Stimulated activated CD4-positive, alpha-beta T cell treated with anti-CD3 and anti-CD28 coated beads, Interleukin-2, amount 100 ng/mL, for 4 hours (primary cell): ENCODE data around the gene KIF1A.
"Not testable (repeated sequence)": the region's sequence is repeated elsewhere in the genome, so short reads cannot be mapped to it uniquely, and the experiment has no call there.

Source experiments
- DNase-seq: peaks from one replicate; pipeline ENCODE4 v3.0.0-alpha.2; 2020; ENCODE audit warnings: low read depth

Gene KIF1A

DNA sequence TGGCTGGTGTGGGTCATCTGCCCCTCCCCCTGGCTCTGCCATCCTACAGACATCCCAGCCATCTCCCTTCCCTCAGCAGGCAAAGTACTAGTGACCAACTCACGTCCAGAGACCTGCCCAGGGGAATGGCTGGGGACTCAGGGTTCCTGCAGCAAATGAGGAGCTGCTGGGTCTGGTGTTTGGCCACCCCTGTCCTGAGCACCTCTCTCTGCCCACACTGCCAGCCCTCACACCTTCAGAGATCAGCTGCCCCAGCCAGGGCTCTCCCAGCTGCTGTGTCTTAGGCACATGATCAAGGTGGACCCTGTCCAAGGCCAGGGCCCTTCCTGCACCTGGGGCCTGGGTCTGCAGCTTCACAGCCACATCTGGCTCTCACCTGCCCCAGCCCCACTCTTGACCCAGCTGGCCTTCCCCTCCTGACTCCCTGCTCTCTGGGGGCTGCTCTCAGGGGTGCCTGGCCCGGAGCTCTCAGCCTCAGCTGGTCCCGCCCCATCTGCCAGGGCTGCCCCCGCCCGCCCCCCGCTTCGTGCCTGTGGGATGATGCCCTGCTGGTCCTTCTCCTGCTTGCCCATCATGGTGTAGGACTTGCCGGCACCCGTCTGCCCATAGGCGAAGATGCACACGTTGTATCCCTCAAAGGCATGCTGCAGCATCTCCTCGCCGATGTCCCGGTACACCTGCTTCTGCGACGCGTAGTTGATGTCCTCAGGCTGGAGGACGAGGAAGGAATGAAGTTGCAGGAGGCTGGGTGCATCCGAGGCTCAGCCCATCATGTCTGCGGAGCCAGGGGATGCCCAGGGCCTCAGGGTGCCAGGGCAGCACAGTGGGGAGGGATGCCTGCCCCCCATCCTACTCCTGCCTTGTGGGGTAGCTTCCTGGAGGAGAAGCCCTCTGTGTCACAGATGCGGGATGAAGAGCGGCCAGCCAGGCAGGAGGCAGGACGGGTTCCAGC lies 32.2 kb downstream of the KIF1A start:
- DNase-seq, result no peak

DNA sequence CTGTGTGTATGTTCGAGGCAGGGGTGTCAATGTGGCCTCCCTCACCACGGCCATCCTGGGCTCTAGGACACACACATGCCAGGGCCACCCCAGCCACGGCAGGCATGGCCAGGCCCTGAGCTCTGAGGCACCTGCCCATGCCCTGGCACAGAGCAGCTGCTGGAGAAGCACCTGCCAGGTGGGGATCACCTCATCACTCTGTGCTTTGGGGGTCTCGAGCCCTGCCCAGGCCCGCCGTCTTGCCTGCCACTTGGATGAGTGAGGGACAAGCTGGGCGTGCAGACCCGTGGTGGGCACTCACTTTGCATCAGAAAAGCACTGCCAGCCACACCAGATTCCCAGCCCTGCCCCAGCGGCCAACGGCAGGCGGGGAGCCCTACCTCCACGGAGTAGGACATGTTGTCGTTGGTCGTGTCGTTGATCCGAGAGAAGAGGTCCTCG lies 33.1 kb downstream of the KIF1A start:
- DNase-seq, result no peak

DNA sequence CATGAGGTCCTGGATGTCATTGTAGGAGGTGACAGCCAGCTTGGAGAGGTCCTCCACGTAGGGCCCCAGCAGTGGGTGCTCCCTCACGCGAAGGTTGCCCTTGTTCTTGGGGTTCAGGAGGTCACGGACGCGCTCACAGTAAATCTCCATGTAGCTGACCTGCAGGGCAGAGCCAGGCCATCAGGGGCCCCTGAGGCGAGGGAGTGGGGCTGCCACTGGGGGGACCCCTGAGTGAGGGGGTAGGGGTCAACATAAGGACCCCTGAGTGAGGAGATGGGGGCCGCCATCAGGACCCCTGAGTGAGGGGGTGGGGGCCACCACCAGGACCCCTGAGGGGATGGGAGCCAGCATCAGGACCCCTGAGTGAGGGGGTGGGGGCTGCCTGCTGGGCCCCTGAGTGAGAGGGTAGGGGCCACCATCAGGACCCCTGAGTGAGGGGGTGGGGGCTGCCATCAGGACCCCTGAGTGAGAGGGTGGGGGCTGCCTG lies 33.6 kb downstream of the KIF1A start:
- DNase-seq, result no peak

DNA sequence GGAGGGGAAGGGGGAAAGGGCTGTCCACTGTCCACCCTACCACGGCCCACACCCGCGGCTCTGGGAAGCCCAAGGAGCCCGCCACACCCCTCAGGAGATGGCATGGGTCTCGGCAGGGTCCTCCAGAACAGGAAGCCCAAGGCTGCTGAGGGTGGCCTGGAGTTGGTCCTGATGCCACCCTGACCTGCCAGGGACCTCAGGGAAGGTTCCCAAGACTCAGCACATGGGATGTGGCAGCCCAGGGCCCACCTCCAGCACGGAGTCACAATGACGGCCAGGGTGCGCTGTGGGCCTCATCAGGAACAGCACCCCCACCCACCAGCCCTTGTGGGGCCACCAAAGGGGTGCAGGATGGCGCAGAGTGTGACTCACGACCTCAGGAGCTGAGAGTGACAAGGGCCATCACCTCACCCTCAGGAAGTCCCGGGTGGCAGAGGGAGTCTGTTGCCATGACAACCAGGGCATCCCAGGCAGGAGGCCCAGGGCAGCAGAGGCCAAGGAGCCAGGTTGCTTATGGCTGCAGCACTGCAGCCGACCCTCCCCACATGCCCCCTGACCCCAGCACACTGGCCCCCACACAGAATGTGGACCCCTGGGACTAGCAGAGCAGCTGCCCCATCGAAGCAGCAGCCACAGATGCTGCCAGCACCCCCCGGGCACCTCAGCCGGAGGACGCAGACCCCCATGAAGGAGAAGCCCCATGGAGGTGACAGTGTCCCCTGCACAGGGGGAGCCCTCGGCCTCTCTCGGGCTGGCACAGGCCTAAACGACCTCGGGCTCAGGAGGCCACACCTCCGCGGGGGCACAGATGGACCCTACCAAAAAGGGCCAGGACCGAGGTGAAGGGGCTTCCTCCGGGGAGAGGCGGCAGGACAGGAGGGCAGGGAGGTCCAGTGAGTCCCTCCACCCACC lies 34.3 kb downstream of the KIF1A start:
- no peak for DNase-seq

DNA sequence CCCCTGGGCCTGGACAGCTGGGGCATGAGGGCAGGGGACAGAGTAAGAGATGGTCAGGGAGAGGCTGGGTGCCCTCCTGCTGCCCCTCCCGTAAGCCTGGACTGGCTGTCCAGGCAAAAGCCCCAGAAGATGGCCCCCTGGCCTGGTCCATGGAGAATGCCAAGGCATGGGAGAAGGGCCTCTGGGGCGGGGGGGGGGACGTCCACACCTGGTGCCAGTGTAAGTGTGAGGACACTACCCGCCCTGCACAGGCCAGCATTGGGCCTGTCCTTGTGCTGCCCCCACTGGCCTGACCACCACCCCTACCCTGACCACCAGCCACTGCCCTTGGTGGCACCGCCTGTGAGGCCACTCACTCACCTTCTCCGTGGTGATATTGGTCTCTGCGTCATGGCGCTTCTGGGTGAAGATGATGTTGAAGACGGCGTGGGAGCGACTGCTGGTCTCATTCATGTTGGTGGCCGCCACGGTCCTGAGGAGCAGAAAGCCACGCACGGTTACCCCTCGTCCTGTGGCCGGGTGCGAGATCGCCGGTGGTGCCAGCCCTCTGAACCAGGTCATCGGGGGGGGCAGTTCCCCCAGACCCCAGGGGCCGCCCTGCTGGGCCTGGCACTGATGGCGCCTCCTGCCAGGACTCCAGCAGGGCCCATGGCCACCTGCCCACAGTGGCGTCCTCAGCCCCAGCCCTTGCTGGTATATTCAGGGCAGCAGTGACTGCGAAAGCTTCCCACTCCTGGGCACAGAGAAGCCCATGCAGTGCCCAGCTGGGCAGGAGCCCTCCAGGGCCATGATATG lies 35.2 kb downstream of the KIF1A start:
- no peak for DNase-seq

DNA sequence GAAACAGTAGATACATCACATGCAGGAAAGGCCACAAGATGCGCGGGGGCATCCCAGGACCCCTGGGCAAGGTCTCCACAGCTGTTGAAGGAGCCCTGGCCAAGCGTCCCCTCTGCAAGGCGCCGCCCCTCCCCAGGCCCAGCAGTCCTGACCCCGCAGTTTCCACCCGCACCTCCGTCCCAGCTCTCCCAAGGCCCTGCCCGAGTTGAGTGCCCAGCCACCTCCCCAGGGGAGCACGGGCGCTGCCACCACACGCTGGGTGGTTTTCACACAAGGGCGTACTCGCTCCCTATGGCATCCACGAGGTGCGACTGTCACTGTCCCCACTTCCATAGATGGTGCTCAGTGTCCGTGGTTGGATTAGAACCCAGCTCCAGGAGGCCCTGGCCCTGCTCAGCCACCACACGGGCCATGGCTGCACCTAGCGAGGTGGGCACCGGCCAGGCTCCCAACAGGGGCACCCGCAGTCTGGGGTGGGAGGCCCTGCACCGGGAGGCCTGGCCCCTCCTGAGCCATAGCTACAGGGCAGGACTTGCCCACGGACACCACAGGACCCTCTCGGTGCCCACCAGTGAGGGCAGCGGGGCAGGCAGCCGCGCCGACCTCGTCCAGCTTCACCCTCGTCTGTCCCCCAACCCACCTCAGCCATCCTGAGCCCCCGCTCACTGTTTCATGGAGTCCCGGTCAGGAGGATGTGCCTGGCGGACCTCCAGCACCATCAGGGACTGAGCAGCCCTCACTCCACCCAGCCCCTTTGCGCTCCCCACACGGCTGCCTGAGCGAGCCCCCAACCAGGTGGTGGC lies 36.0 kb downstream of the KIF1A start:
- DNase-seq, result no peak

DNA sequence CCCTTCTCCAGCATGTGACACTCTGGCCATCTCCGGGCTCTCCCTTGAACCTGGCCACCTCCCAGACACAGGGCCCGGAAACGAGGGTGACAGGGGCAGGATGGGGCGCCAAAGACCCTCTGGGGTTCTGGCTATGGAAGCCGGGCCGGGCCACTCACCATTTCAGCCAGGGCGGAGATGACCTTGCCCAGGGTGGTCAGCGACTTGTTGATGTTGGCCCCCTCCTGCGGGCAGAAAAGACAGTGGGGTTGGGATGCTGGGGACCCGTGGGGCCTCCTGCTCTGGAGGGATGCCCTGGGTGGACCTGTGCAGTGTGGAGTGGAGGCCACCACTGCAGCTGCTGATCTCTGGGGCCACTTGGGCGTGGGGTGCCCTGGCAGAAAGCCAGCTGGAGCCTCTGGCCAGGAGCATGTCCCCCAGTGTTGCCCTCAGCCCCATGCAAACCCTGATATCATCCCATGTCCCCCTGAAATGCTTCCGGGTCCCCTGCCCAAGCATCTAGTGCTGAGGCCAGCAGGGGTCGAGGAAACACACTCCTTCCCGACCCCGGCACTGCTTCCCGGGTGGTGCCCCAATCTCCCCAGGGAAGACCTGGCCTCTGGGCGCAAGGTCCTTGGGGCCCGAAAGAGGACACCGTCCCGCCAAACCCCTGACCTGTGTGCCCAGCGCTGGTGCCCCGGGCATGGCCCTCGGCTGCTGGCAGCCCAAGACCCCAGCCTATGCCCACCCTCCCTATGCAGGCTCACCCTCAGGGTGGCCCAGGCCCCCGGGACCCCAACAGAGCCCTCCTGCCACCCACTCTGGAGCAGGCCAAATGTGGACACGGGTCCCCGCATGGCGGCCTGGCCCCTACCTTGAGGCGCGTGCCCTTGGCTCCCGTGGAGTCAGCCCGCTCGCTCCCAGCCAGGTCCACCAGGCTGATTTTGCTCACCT lies 36.9 kb downstream of the KIF1A start:
- no peak for DNase-seq

DNA sequence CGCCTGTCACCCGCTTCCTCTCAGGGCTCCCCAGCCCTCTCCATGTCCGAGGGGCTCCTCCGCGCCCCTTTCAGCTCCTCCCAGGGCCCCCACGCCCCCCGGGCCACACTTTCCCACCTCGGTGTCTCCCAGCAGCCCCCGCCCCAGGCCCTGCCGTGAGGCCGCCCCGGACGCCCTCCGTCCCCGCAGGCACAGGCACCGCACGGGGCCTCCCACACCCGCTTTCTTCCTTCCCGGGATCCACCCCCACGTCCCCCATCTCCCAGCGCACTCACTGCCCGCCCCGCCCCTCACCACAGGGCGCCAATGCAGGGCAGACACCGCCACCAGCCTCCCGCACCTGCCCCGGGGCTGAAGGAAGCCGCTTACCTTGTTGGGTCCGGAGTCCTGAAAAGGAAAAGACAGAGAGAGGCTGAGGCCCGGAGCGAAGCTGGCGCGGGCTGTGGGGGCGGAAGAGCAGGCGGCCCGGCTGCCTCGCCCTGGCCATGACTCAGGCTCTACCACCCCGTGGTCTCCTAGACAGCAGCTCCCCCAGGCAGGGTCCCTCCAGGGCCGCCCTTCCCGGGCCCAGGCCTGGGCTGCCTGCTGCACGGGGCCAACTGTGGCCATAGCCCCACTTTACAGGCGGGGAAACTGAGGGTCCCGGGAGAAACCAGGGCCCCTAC lies 37.7 kb downstream of the KIF1A start:
- DNase-seq, result no peak

DNA sequence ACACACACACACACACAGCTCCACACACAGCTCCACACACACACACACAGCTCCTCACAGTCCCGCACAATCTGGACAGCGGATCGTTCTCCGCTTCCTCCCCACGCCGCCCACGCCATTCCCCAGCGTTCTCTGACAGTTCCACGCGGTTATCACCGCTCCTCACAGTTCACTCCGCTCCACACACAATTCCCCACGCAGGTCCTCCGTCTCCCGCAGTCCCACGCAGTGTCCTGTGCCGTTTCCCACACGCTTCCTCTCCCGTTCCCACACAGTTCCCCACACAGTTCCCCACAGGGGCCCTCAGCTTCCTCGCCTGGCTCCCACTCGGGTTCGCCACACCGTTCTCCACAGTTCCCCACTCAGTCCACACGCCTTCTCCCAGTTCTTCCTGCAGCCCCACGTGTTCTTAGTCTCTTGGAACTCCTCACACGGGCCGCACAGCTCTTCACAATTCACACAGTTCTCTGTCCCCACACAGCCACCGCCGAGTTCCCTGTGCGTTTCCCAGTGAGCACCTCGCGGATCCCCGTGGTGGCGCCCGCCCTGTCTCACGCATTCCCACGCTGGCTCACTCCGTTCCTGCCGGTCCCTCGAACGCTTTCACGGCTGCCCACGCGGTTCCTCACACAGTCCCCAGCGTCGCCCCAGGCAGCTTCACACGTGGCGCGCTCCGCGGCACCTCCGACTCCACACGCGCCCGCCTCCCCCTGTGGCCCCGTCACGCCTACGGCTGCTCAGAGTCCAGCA lies 38.4 kb downstream of the KIF1A start:
- no peak for DNase-seq

DNA sequence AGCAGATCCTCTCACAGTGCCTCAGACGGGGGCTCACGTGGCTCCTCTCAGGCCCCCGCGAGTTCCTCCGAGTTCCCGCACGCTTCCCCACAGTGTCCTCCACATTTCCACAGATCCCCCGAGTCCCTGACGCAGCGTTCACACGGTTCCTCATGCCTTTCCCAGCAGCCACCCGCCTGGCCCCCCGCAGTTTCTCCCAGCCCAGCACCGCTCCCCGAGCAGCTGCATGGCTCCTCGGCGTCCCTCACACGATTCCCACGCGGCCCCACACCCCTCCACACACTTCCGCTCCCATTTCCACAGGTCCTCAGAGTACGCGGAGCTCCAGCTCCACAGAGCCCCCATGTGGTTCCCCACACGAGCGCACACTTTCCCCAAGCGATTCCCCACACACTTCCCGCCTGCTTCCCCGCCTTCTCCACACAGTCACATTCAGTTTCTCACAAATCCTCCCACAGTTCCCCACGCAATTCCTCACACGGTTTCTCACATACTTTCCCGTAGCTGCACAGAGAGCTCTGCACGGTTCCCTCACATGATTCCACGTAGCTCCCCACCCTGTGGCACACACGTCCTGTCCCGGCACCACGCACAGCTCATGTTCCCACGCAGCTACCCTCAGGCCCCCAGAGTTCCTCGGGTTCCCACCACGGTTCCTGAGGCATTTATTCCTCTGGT lies 39.9 kb downstream of the KIF1A start:
- no peak for DNase-seq

DNA sequence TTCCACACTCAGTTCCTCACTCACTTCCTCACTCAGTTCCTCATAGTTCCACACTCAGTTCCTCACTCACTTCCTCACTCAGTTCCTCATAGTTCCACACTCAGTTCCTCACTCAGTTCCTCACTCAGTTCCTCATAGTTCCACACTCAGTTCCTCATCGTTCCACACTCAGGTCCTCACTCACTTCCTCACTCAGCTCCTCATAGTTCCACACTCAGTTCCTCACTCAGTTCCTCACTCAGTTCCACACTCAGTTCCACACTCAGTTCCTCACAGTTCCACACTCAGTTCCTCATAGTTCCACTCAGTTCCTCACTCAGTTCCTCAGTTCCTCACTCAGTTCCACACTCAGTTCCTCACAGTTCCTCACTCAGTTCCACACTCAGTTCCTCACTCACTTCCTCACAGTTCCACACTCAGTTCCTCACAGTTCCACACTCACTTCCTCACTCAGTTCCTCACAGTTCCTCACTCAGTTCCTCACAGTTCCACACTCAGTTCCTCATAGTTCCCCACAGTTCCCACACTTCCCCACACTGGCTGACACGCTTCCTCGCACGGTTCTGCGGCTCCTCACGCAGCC lies 40.7 kb downstream of the KIF1A start:
- DNase-seq, result not testable (repeated sequence)

DNA sequence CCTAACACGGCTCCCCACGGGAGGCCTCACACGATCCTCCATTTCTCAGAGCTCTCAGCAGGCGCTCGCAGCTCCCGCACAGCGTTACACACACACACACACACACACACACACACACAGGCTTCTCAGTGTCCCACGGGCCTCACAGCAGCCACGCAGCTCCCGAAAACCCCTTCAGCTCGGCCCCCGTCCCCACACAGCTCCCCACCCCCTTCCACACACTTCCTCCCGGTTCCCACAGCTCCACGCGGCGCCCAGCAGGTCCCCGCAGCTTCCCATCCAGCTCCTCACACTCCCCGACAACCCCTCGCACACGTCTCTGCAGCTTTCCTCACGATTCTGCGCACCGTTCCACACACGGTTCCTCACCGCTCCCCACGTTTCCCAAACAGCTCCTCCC lies 41.6 kb downstream of the KIF1A start:
- DNase-seq, result no peak

DNA sequence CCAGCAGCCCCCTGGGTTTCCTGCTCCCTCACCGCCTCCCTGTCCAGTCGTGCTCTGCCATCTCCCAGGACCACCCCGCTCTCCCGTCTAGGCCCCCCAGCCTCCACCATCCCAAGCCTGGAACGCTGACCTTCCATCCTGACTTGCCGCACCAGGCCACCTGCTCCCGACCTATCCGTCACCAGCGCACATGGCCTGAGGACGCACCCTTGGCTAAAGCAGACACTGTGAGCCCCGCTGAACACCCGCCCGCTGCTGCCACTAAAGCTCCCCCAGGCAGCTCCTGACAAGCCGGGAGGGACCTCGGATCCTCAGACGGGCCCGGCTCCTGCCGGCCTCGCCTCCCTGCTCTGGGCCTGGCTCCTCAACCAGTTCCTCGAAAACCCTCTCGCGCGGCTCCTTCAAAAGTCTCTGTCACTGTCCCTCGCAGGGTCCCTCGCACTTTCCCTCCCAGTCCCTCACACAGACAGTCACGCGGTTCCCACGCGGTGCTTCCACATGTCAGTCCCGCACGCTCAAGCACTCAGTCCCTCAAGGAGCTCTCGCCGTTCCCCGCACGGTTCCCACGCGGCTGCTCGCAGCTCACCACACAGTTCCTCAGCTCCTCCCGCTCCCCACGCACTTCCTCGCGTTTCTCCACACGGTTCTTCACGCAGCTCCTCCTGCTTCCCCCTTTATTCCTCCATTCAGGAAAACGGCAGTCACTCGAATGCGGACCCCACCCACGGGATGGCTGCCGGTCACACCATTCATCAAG lies 42.4 kb downstream of the KIF1A start:
- no peak for DNase-seq

DNA sequence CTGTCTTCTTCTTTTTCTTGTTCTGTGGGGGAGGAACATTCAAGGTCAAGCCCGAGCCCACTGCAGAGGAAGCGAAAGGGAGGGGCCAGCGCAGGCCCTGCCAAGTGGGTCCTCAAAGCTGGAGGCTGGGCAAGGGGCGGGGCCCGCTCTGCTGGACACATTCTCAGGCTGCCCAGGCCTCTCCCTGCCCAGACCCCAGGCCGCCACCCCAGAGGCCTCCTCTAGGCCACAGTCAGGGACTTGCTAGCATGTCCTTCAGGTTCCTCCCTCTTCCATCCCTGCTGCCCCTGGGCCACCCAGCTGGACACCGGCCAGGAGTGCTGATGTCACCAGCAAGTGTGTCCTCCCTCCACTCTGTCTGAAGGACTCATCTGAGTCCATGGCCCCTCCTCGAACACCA lies 44.1 kb downstream of the KIF1A start:
- no peak for DNase-seq

DNA sequence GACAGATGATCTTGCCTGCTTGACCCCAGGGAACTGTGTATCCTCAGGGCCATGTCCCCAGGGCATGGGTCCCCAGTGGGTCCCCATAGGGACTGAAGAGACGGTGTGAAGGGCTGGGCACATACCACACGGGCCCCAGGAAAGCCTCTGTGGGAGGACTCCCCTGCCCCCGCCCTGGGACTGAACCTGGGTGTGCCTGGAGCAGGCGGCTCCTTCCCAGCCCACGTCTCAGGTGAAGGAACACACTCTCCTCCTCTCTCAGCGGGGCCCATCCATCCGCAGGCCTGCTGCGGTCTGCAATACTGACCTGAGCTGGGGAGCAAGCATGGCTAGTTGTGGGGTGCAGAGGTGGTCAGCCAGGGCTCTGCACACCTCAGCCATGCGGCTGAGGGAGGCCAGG lies 45.2 kb downstream of the KIF1A start:
- no peak for DNase-seq

DNA sequence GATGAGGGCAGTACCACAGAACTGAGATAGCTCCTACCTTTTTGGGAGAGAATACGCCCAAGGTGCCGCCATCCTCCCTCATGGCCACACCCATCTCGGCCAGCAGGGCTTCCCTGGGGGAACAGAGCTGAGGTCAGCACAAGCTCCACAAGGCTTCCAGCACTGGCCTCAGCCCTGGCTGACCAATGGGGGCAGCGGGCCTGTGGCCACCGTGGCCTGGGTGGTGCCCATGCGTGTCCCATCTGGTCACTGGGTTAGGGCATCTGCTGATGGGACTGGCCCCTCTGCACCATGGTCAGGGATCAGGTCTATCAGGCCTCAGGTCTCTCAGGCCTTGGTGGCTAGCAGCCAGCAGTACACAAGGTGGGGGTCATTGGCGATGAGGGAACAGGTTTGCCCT lies 50.9 kb downstream of the KIF1A start:
- DNase-seq, result no peak

DNA sequence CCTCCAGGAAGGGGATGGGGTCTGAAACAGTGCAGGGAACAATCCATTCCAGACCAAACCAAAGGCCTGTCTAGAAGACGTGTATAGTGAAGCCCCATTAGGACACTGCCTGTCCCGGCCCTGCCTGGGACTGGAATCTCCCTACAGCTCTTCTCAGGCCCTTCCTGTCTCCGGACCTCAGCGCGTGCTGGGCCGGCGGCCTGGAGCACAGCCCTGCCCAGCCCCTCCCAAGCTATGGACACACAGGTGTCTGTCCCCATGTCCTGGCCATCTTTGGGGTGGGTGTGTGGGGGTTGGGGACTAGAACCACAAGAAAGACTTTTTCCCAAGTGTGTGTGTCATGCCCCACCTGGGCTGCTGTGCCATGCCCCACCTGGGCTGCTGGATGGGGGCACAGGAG lies 51.8 kb downstream of the KIF1A start:
- DNase-seq, result no peak
